AG09309 (cell line): Measurements from ENCODE around the gene RPUSD4.

Source experiments
- DNase-seq: peaks from one replicate; pipeline ENCODE4 v3.0.0-alpha.2; 2010; ENCODE audit warnings: low read depth
- H3K4me3 ChIP-seq: 2 replicates; pipeline ENCODE4 v1.5.1; 2011; ENCODE audit warnings: mild to moderate bottlenecking, low read depth, low read length, moderate library complexity; ENCODE audit not compliant: control insufficient read depth
- CTCF ChIP-seq: IDR thresholded peaks from 2 replicates; pipeline ENCODE4 v1.5.1; 2011; ENCODE audit warnings: mild to moderate bottlenecking, low read depth, low read length, inconsistent platforms; ENCODE audit not compliant: insufficient read depth, control insufficient read depth; ENCODE audit errors: missing control alignments

Gene RPUSD4

GRCh38 chr11:126165311-126165720, 46.1 kb downstream of the RPUSD4 start:
- DNase-seq: no peak
- no peak overlapping the region for H3K4me3 ChIP-seq
- no peak for TF ChIP-seq CTCF

DNA sequence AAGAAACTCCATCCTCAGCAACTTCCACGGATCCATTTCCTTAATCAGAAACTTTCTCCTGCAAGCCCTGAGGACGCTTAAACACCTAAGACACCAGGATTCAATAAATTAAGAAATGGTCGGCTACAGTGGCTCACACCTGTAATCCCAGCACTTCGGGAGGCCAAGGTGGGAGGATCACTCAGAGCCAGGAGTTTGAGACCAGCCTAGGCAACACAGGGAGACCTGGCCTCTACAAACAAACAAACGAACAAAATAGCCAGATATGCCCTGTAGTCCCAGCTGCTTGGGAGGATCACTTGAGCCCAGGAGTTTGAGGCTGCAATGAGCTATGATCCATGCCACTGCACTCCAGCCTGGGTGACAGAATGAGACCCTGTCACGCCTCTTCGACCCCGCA, 46.7 kb downstream of the RPUSD4 start:
- H3K4me3 ChIP-seq: no peak overlapping the region
- no peak for DNase-seq
- TF ChIP-seq CTCF: no peak

DNA sequence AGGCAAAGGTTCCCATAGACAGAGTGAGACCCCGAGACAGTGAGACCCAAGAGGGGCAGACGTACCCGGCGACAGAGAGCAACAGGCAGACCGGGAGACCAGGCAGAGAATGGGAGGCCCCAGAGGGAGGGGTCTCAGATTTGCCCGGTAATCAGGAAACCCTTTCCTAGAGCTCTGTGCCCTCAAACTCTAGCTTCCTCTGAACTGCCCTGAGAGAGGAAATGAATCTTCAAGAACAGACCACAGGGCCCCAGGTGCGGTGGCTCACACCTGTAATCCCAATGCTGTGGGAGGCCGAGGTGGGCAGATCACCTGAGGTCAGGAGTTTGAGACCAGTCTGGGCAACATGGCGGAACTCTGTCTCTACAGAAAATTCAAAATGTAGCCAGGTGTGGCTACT, 47.7 kb downstream of the RPUSD4 start:
- DNase-seq: no peak
- no peak overlapping the region for H3K4me3 ChIP-seq
- no peak for TF ChIP-seq CTCF

DNA sequence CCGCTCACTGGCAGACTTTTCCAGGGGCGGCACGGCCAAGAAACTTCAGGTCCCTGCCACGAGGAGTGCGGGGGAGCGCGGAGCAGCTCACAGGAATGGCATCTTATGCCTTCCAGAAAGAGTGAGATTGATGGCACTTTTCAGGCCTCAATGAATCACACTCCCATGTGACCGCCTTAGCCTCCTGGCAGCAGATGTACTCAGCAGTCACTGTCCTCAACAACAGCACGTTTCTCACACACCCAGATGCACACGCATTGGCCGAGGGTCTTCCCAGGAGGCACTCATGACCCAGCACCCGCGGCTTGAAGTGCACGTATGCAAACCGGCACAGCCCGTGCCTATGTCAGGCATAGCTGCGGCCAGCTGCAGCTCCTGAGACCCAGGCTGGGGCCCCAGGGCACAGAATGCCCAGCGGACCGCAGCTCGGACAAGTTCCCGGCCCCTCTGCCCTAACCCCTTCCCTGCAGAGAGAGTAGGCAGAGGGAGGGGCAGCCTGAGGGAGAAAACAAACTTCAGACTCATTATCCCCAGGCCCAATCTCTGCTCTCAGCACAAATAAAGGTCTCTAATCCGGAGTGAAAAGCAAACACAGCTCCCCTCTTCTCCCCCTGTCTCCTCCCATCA, 48.3 kb downstream of the RPUSD4 start:
- H3K4me3 ChIP-seq: no peak overlapping the region
- peak; percentile 64 for DNase-seq
- TF ChIP-seq CTCF: peak; percentile 15

DNA sequence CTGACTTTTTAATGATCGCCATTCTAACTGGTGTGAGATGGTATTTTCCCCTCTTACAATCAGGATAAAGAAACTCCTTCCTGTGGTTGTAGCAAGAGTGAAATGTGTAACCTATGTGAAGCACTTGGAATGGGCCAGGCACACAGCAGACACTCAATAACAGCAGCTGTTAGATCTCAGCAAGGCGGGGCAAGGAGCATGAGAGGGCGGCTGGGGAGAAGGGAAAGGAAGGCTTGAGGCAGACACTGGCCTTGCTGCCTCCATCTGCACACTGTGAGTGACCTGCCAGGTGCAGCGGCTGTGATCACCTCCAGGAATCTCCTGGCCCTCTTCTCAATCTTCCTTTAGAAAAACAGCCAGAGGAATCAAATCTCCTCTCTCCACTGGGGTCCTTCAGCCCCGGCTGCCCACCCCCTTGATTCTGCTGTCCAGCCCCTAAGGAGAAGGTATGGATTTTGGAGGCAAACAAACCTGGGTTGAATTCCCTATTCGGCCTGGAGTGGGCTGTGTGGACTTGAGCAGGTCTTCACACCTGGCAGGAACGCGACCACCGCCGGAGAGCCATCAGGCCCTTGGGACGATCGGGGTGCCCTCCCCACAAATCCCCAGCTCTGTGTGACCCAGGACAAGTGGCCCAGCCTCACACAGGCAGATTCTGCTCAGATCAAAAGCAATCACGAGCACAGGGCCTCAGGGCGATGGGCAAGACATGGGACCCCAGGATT, 49.0 kb downstream of the RPUSD4 start:
- DNase-seq: no peak
- H3K4me3 ChIP-seq: no peak overlapping the region
- no peak for TF ChIP-seq CTCF

DNA sequence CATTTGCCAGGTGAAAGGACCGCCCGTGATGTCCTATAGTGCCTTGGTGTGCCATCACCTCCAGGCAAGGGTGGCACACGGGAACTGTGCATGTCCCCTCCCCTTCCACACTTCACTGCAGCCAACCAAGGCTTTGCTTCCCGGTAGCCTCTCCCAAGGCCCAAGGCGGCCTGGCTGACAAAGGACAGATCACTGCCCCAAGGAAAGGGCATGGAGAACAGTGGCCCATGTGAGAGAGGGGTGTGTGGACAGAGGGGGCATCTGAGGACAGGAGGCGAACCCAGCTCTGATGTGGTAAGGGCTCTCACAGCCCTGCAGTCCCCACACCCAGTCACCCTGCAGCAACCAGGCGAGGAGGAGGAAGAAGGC, 50.4 kb downstream of the RPUSD4 start:
- no peak for TF ChIP-seq CTCF
- DNase-seq: no peak
- no peak overlapping the region for H3K4me3 ChIP-seq
